ENCODE results near the gene EI24. TPM values are rescaled to one million over a fixed set of nuclear protein-coding genes. Genes with fewer than 3 reads are reported as not detected.

The EI24 gene
- total RNA-seq, 1 experiment from 2014 or later = 41.6 TPM

DNA sequence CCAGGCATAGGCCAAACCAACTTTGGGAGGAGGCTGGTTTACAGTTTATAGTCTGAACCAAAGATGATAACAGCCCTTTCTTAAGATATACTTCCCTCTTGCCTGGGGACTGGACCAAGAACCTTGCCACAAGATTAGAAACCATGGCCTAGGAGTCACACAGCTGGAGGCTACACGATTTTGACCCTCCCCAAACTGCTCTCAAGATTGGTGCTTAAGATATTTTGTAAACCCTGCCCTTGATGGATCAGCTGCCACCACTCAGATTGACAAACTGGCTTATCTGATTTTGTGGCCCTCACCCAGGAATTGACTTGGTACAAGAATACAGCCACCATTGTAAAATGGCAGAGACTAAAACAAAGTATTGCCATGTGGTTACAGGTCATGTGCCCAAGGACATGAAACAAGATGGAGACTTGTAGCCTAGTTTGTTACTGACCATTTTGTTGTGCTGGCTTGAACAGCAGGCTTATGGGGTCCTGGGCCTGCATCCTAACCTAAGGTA, 17.4 kb upstream of the EI24 start:
- DNase-seq = no peak
- no peak overlapping the region for H3K4me2 ChIP-seq (ENCODE audit: low read depth, low read length, poor library complexity, severe bottlenecking)
- H3K36me3 ChIP-seq (ENCODE audit: insufficient read depth, low read length) = no peaks in the 10 kb centered on the region
- H3K4me3 ChIP-seq (ENCODE audit: low read length) = no peak overlapping the region
- H3K4me1 ChIP-seq (ENCODE audit: low read length) = no peaks in the 10 kb centered on the region
- no peaks in the 10 kb centered on the region for H3K27me3 ChIP-seq (ENCODE audit: low read length)
- H4K20me1 ChIP-seq (ENCODE audit: insufficient read depth, low read depth, low read length) = no peaks in the 10 kb centered on the region
- no peak overlapping the region for H3K9ac ChIP-seq (ENCODE audit: low read length)
- H3K79me2 ChIP-seq (ENCODE audit: low read length) = no peaks in the 10 kb centered on the region
- H3K27ac ChIP-seq (ENCODE audit: low read length) = no peak overlapping the region
- no peaks in the 10 kb centered on the region for H3K9me2 ChIP-seq (replicated peaks; ENCODE audit: insufficient read depth, low read length)
- H3K9me3 ChIP-seq (ENCODE audit: low read length) = no peaks in the 10 kb centered on the region
- H2AFZ ChIP-seq (ENCODE audit: low read length) = no peak overlapping the region

DNA sequence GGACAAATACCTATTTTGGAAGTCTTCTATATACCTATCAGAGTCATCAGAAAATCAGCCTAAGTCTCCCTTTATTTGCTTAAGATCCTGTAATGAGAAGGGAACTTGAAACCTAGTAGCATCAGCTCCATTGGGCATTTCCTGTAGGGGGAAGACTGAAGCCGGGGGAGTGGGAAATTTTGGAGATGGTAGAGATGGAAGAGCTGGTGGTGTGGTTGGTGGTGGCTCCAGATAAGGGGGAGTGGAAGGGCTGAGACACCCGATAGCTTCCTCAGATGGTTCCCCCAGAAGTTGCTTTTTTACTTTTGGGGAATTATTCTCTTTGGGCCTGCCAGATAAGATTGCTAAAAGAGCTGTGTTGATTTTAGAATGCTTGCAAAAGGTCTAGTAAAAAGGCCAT, 16.4 kb upstream of the EI24 start:
- Histone ChIP-seq H3K4me3 (ENCODE audit: low read length) (no peak overlapping the region), H3K79me2 (ENCODE audit: low read length) (no peaks in the 10 kb centered on the region), H2AFZ (ENCODE audit: low read length) (no peak overlapping the region), H3K36me3 (ENCODE audit: insufficient read depth, low read length) (no peaks in the 10 kb centered on the region), H3K9me3 (ENCODE audit: low read length) (no peaks in the 10 kb centered on the region), H3K9me2 (replicated peaks; ENCODE audit: insufficient read depth, low read length) (no peaks in the 10 kb centered on the region), H3K27me3 (ENCODE audit: low read length) (no peaks in the 10 kb centered on the region), H3K4me2 (ENCODE audit: low read depth, low read length, poor library complexity, severe bottlenecking) (no peak overlapping the region), H3K27ac (ENCODE audit: low read length) (no peak overlapping the region), H4K20me1 (ENCODE audit: insufficient read depth, low read depth, low read length) (no peaks in the 10 kb centered on the region), H3K9ac (ENCODE audit: low read length) (no peak overlapping the region), H3K4me1 (ENCODE audit: low read length) (no peaks in the 10 kb centered on the region)
- no peak for DNase-seq

DNA sequence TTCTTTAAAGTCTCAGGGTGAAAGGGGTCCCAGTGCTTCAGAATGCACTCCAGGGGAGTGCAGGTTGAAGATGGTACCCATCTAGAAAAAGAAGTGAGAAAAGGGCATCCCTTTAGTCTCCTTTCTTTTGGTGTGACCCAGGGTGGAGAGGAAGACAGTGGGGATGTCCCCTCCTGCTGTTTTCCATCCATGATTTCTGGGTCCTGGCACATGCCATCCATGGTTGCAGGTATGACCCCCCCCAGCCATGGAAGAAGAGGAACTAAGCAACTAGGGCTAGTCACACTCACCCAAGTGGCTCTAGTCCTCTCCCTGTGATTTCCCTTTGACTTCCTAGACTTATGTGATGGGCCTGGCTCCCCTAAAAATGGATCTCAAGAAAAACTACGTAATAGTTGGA, 15.9 kb upstream of the EI24 start:
- H3K9me2 ChIP-seq (replicated peaks; ENCODE audit: insufficient read depth, low read length) = no peaks in the 10 kb centered on the region
- H3K79me2 ChIP-seq (ENCODE audit: low read length) = no peaks in the 10 kb centered on the region
- H3K9ac ChIP-seq (ENCODE audit: low read length) = no peak overlapping the region
- H3K4me2 ChIP-seq (ENCODE audit: low read depth, low read length, poor library complexity, severe bottlenecking) = no peak overlapping the region
- no peak overlapping the region for H3K27ac ChIP-seq (ENCODE audit: low read length)
- H3K4me3 ChIP-seq (ENCODE audit: low read length) = no peak overlapping the region
- no peaks in the 10 kb centered on the region for H3K27me3 ChIP-seq (ENCODE audit: low read length)
- no peaks in the 10 kb centered on the region for H3K4me1 ChIP-seq (ENCODE audit: low read length)
- no peaks in the 10 kb centered on the region for H3K9me3 ChIP-seq (ENCODE audit: low read length)
- no peaks in the 10 kb centered on the region for H3K36me3 ChIP-seq (ENCODE audit: insufficient read depth, low read length)
- DNase-seq = no peak
- no peaks in the 10 kb centered on the region for H4K20me1 ChIP-seq (ENCODE audit: insufficient read depth, low read depth, low read length)
- H2AFZ ChIP-seq (ENCODE audit: low read length) = no peak overlapping the region

DNA sequence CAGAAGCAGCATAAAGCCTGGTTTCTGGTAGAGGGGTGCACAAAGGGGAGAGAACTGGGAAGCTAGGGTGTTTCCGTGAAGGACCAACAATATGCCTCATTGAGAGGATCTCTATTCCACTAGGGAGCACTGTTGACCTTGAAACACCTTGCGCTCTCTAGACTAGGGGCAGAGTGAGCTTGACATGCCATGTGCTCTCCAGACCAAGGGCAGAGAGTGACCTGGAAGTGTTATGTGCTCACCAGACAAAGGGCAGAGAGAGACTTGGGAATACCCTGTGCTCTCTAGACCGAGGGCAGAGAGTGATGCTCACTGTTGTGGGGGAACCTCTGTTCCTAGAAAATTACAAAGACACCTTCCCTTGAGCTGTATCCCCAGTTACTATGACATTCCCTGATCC, 15.2 kb upstream of the EI24 start:
- Histone ChIP-seq H3K36me3 (ENCODE audit: insufficient read depth, low read length) (no peaks in the 10 kb centered on the region), H3K79me2 (ENCODE audit: low read length) (no peaks in the 10 kb centered on the region), H3K9ac (ENCODE audit: low read length) (no peak overlapping the region), H3K4me1 (ENCODE audit: low read length) (no peaks in the 10 kb centered on the region), H2AFZ (ENCODE audit: low read length) (no peak overlapping the region), H3K9me2 (replicated peaks; ENCODE audit: insufficient read depth, low read length) (no peaks in the 10 kb centered on the region), H3K9me3 (ENCODE audit: low read length) (no peaks in the 10 kb centered on the region), H3K27ac (ENCODE audit: low read length) (no peak overlapping the region), H4K20me1 (ENCODE audit: insufficient read depth, low read depth, low read length) (no peaks in the 10 kb centered on the region), H3K4me2 (ENCODE audit: low read depth, low read length, poor library complexity, severe bottlenecking) (no peak overlapping the region), H3K4me3 (ENCODE audit: low read length) (no peak overlapping the region), H3K27me3 (ENCODE audit: low read length) (no peaks in the 10 kb centered on the region)
- no peak for DNase-seq

DNA sequence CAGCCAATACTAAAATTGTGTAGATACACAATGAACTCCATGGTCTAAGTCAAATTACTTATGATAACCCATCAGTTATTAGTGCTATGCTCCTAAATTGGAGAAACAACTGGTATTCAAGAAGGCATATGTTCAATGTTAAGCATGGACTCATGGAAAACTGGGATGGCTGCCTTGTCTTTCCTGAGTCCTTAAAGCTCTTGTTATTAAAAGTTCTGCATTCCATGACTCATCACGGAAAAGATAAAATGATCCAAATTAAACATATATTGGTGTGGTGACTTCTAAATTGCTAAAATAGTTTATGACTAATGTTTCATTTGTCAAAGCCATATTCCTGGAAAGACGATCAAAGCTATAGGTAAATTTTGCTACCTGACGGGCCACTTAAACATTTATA, 9.4 kb upstream of the EI24 start:
- Histone ChIP-seq H3K9me3 (ENCODE audit: low read length) (no peaks in the 10 kb centered on the region), H3K4me1 (ENCODE audit: low read length) (no peaks in the 10 kb centered on the region), H2AFZ (ENCODE audit: low read length) (no peak overlapping the region), H3K9ac (ENCODE audit: low read length) (no peak overlapping the region), H3K36me3 (ENCODE audit: insufficient read depth, low read length) (no peaks in the 10 kb centered on the region), H3K4me2 (ENCODE audit: low read depth, low read length, poor library complexity, severe bottlenecking) (no peak overlapping the region), H3K9me2 (replicated peaks; ENCODE audit: insufficient read depth, low read length) (no peaks in the 10 kb centered on the region), H3K79me2 (ENCODE audit: low read length) (no peaks in the 10 kb centered on the region), H3K27ac (ENCODE audit: low read length) (no peak overlapping the region), H3K27me3 (ENCODE audit: low read length) (no peaks in the 10 kb centered on the region), H3K4me3 (ENCODE audit: low read length) (no peak overlapping the region), H4K20me1 (ENCODE audit: insufficient read depth, low read depth, low read length) (no peaks in the 10 kb centered on the region)
- DNase-seq = no peak

DNA sequence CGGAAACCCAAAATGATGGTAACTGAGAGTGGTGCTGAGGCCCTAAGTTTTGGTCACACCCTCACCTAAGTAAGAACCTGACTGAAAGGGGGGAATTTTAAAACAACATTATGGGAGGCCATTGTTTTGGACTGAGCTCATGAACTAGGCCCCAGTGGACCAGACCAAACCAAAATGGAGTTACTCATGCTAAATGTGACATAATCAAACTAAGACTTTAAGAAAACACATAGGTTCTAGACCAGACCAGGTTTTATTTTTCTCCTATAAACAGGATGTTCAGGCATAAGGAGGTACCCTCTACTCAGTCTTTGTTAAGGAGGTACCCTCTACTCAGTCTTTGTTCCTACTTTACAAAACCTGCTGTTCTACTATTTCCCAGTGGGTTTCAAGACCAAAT, 7.4 kb upstream of the EI24 start:
- Histone ChIP-seq H3K79me2 (ENCODE audit: low read length) (no peaks in the 10 kb centered on the region), H4K20me1 (ENCODE audit: insufficient read depth, low read depth, low read length) (no peaks in the 10 kb centered on the region), H3K27me3 (ENCODE audit: low read length) (no peaks in the 10 kb centered on the region), H3K4me3 (ENCODE audit: low read length) (no peak overlapping the region), H3K36me3 (ENCODE audit: insufficient read depth, low read length) (no peaks in the 10 kb centered on the region), H2AFZ (ENCODE audit: low read length) (no peak overlapping the region), H3K9ac (ENCODE audit: low read length) (no peak overlapping the region), H3K4me2 (ENCODE audit: low read depth, low read length, poor library complexity, severe bottlenecking) (no peak overlapping the region), H3K27ac (ENCODE audit: low read length) (no peak overlapping the region), H3K9me3 (ENCODE audit: low read length) (no peaks in the 10 kb centered on the region), H3K4me1 (ENCODE audit: low read length) (no peaks in the 10 kb centered on the region), H3K9me2 (replicated peaks; ENCODE audit: insufficient read depth, low read length) (no peaks in the 10 kb centered on the region)
- no peak for DNase-seq

DNA sequence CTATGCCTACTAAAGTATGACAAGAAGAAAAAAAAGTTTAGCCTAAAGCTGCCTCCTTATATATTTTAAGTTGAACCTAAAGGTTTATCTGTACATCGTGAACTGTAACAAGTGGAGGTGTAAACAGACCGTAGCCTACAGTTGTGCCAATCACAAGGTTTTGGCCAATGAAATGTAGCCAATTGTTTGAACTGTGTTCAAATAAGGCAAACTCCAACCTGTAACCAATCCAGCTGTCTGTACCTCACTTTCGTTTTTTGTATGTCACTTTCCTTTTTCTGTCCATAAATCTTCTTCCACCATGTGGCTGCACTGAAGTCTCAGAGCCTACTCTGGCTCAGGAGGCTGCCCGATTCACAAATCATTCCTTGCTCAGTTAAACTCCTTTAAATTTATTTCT, 6.8 kb upstream of the EI24 start:
- H3K9me3 ChIP-seq (ENCODE audit: low read length) = no peaks in the 10 kb centered on the region
- no peaks in the 10 kb centered on the region for H4K20me1 ChIP-seq (ENCODE audit: insufficient read depth, low read depth, low read length)
- H3K4me2 ChIP-seq (ENCODE audit: low read depth, low read length, poor library complexity, severe bottlenecking) = no peak overlapping the region
- no peaks in the 10 kb centered on the region for H3K79me2 ChIP-seq (ENCODE audit: low read length)
- H3K27me3 ChIP-seq (ENCODE audit: low read length) = no peaks in the 10 kb centered on the region
- no peaks in the 10 kb centered on the region for H3K36me3 ChIP-seq (ENCODE audit: insufficient read depth, low read length)
- no peak overlapping the region for H3K4me3 ChIP-seq (ENCODE audit: low read length)
- H3K4me1 ChIP-seq (ENCODE audit: low read length) = no peaks in the 10 kb centered on the region
- no peak overlapping the region for H2AFZ ChIP-seq (ENCODE audit: low read length)
- H3K9me2 ChIP-seq (replicated peaks; ENCODE audit: insufficient read depth, low read length) = no peaks in the 10 kb centered on the region
- DNase-seq = no peak
- no peak overlapping the region for H3K9ac ChIP-seq (ENCODE audit: low read length)
- H3K27ac ChIP-seq (ENCODE audit: low read length) = no peak overlapping the region

DNA sequence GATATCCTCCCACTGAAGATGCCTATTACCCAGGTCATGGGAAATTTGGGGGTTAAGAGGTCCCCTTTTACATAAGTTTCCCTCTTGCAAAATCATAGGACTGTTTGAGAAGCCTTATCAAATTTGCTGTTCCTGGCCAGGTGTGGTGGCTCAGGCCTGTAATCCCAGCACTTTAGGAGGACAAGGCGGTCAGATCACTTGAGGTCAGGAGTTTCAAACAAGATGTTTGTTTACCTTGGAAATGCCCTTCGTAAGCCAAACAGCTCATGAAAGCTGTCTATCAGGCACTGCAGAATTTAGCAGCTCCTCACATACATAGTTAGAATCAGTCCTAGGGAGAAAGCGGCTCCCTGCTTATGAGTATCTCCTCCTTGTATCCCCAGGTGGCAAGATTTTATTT, 4.9 kb upstream of the EI24 start:
- no peaks in the 10 kb centered on the region for H3K4me1 ChIP-seq (ENCODE audit: low read length)
- no peaks in the 10 kb centered on the region for H3K9me3 ChIP-seq (ENCODE audit: low read length)
- no peak overlapping the region for H3K4me2 ChIP-seq (ENCODE audit: low read depth, low read length, poor library complexity, severe bottlenecking)
- H3K4me3 ChIP-seq (ENCODE audit: low read length) = no peak overlapping the region
- no peak overlapping the region for H2AFZ ChIP-seq (ENCODE audit: low read length)
- no peaks in the 10 kb centered on the region for H3K9me2 ChIP-seq (replicated peaks; ENCODE audit: insufficient read depth, low read length)
- no peak overlapping the region for H3K27ac ChIP-seq (ENCODE audit: low read length)
- no peaks in the 10 kb centered on the region for H3K36me3 ChIP-seq (ENCODE audit: insufficient read depth, low read length)
- H4K20me1 ChIP-seq (ENCODE audit: insufficient read depth, low read depth, low read length) = no peaks in the 10 kb centered on the region
- no peak overlapping the region for H3K9ac ChIP-seq (ENCODE audit: low read length)
- peaks cover under 1% of the 10 kb centered on the region; the same call in 1 of the 2 replicates for H3K79me2 ChIP-seq (ENCODE audit: low read length)
- H3K27me3 ChIP-seq (ENCODE audit: low read length) = no peaks in the 10 kb centered on the region
- DNase-seq = no peak

DNA sequence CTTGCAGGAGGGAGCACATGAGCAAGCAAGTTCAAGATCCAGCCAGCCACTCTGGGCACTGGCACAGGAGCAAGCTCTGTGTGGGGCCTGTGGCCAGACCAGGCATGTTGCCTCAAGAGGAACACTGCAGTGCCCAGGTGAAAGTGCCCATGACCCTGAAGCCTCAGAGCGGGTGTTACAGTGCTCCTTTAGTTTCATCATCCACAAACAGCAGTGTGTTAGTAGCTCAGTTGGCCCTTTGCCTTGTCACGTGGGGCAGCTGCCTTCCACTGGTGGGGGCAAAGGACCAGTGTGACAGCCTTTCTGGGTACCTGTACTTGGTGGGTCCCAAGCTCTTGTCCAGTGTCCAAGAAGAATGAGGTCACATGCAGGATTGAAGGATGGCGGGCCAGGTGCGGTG, 3.0 kb upstream of the EI24 start:
- Histone ChIP-seq H3K4me3 (ENCODE audit: low read length) (no peak overlapping the region), H3K36me3 (ENCODE audit: insufficient read depth, low read length) (no peaks in the 10 kb centered on the region), H4K20me1 (ENCODE audit: insufficient read depth, low read depth, low read length) (no peaks in the 10 kb centered on the region), H3K9ac (ENCODE audit: low read length) (no peak overlapping the region), H3K4me1 (ENCODE audit: low read length) (peaks cover 13% of the 10 kb centered on the region), H3K4me2 (ENCODE audit: low read depth, low read length, poor library complexity, severe bottlenecking) (no peak overlapping the region), H3K79me2 (ENCODE audit: low read length) (peaks cover 19% of the 10 kb centered on the region), H3K27me3 (ENCODE audit: low read length) (no peaks in the 10 kb centered on the region), H3K9me2 (replicated peaks; ENCODE audit: insufficient read depth, low read length) (no peaks in the 10 kb centered on the region), H3K27ac (ENCODE audit: low read length) (no peak overlapping the region), H3K9me3 (ENCODE audit: low read length) (no peaks in the 10 kb centered on the region), H2AFZ (ENCODE audit: low read length) (no peak overlapping the region)
- DNase-seq = no peak

Measured in Karpas-422 (cell line).